Measurements from ENCODE around the gene RUNX1.

DNA sequence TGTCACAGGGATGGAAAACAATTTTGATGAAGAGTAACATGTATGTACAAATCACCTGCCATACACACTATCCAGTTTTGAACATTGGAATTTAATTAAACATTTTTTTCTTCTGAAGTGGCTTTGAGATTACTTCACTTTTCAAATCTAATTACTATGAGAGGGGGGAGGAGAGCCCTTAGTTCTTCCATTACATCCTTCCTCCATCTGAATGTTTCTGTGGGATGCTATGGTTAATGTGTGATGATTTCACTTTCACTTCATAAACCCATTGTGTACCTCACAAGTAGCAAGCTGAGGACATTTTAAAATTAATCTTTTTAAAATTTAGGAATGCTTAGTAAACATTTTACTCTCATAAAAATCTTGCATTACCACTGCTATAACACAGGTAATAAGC is 156.9 kb downstream of the RUNX1 start:
- no peak for TF ChIP-seq POLR2A (IDR thresholded peaks at IDR 0.05; ENCODE audit: low read length)
- no peak for TF ChIP-seq GATA1 (IDR thresholded peaks at IDR 0.05; ENCODE audit: low read depth, low read length)

All from erythroblast (primary cell).